ENCODE measurements around the gene RNF175.

The RNF175 gene

DNA sequence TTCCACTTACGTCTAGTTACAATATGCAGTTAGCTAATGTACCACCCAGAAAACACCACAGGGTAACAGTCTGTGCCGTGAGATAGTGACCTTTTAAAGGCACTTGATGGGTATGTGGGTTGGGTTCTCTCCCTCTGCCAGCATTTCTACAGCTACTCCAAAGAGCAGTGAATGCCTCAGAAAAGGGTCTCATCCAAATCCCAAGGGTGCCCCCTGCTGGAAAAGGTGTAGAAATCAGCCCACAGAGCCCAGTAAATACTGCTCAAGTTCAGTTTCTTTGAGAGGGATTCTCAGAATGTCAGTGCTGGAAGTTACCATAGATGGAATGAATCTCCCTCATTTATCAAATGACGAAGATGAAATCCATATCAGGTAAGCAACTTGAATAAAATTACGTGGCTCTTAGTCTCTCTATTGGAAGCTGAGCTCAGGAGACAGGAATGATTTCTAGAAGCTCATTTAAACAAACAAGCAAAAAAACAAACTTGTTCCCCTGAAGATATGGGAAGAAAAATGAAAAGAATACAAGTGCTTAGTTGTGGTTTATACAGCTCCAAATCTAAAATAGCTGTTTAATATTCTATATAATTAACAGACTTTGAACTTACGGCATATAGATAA, 9.5 kb downstream of the RNF175 start:
- H3K9me3 ChIP-seq (ENCODE audit: control insufficient read depth in 2 of 2, low read length in 2 of 2) = no peaks in the 10 kb centered on the region
- H3K9ac ChIP-seq (ENCODE audit: low read depth in 1 of 2, low read length in 2 of 2) = no peak overlapping the region
- no peak overlapping the region for H3K27ac ChIP-seq (ENCODE audit: low read depth in 2 of 2, low read length in 2 of 2)
- no peaks in the 10 kb centered on the region for H3K4me1 ChIP-seq (ENCODE audit: control insufficient read depth in 2 of 2, insufficient read depth in 2 of 2, low read length in 2 of 2)
- no peaks in the 10 kb centered on the region for H3K27me3 ChIP-seq (ENCODE audit: control insufficient read depth in 2 of 2, insufficient read depth in 2 of 2, low read length in 2 of 2)
- H3K36me3 ChIP-seq (ENCODE audit: control insufficient read depth in 2 of 2, insufficient read depth in 2 of 2, low read length in 2 of 2) = no peaks in the 10 kb centered on the region
- no peak overlapping the region for H3K4me3 ChIP-seq (ENCODE audit: low read length in 2 of 2)

DNA sequence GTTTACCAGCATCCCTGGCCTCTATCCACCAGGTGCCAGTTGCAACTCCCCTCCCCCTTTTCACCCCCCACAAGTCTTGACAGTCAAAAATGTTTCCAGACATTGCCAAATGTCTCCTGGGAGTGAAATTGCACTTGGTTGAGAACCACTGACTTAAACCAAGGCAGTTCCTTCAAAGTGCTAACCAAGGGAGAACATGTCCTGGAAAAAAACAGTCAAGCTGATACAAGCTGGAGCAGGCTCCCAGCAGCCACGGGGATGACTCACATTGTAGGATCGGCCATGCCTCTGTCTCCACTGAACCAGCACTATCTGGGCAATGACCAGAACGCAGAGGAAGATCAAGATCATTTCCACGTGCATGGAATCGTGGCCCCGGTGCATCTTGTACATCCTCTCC, 11.4 kb downstream of the RNF175 start:
- no peaks in the 10 kb centered on the region for H3K4me1 ChIP-seq (ENCODE audit: control insufficient read depth in 2 of 2, insufficient read depth in 2 of 2, low read length in 2 of 2)
- peak overlapping the region in 1 of 2 donors; percentile 41 for H3K9ac ChIP-seq (ENCODE audit: low read depth in 1 of 2, low read length in 2 of 2)
- no peaks in the 10 kb centered on the region for H3K36me3 ChIP-seq (ENCODE audit: control insufficient read depth in 2 of 2, insufficient read depth in 2 of 2, low read length in 2 of 2)
- no peak overlapping the region for H3K4me3 ChIP-seq (ENCODE audit: low read length in 2 of 2)
- H3K9me3 ChIP-seq (ENCODE audit: control insufficient read depth in 2 of 2, low read length in 2 of 2) = no peaks in the 10 kb centered on the region
- H3K27me3 ChIP-seq (ENCODE audit: control insufficient read depth in 2 of 2, insufficient read depth in 2 of 2, low read length in 2 of 2) = no peaks in the 10 kb centered on the region
- no peak overlapping the region for H3K27ac ChIP-seq (ENCODE audit: low read depth in 2 of 2, low read length in 2 of 2)

DNA sequence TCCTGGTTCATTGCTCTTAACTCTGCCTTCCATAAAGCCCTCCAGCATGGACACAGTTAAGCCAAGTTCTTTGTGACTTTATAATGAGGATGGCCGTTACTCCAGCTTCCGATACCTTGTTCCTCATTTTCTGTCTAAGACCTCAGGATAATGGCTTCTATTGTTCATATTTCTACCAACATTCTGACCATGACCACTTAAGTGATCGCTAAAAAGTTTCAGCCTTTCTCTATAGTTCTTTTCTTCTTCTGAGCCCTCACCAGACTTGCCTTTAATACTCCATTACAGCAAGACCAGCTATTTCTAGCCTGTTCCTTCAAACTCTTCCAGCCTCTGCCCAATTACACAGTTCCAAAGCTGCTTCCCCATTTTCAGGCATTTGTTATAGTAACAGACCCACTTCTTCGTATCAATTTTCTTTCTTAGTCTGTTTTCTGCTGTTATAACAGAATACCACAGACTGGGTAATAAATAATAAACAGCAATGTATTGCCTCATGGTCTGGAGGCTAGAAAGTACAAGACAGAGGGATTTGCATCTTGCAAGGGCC, 12.3 kb downstream of the RNF175 start:
- Histone ChIP-seq H3K27me3 (ENCODE audit: control insufficient read depth in 2 of 2, insufficient read depth in 2 of 2, low read length in 2 of 2) (no peaks in the 10 kb centered on the region), H3K9ac (ENCODE audit: low read depth in 1 of 2, low read length in 2 of 2) (no peak overlapping the region), H3K27ac (ENCODE audit: low read depth in 2 of 2, low read length in 2 of 2) (no peak overlapping the region), H3K36me3 (ENCODE audit: control insufficient read depth in 2 of 2, insufficient read depth in 2 of 2, low read length in 2 of 2) (no peaks in the 10 kb centered on the region), H3K4me1 (ENCODE audit: control insufficient read depth in 2 of 2, insufficient read depth in 2 of 2, low read length in 2 of 2) (no peaks in the 10 kb centered on the region), H3K4me3 (ENCODE audit: low read length in 2 of 2) (no peak overlapping the region), H3K9me3 (ENCODE audit: control insufficient read depth in 2 of 2, low read length in 2 of 2) (no peaks in the 10 kb centered on the region)

DNA sequence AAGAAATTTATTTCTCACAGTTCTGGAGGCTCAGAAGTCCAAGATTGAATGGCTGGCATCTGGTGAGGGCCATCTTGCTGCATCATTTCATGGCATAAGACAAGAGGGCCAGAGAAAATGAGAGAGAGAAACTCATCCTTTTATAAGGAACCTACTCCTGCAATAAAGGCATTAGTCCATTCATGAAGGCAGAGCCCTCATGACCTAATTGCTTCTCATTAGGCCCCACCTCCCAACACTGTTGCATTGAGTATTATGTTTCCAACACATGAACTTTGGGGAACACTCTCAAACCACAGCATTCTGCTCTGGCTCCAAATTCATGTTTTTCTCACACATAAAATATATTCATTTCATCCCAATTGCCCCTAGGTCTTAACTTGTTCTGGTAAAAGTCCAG, 14.2 kb downstream of the RNF175 start:
- no peak overlapping the region for H3K4me3 ChIP-seq (ENCODE audit: low read length in 2 of 2)
- H3K27ac ChIP-seq (ENCODE audit: low read depth in 2 of 2, low read length in 2 of 2) = no peak overlapping the region
- H3K4me1 ChIP-seq (ENCODE audit: control insufficient read depth in 2 of 2, insufficient read depth in 2 of 2, low read length in 2 of 2) = no peaks in the 10 kb centered on the region
- no peak overlapping the region for H3K9ac ChIP-seq (ENCODE audit: low read depth in 1 of 2, low read length in 2 of 2)
- H3K27me3 ChIP-seq (ENCODE audit: control insufficient read depth in 2 of 2, insufficient read depth in 2 of 2, low read length in 2 of 2) = no peaks in the 10 kb centered on the region
- no peaks in the 10 kb centered on the region for H3K36me3 ChIP-seq (ENCODE audit: control insufficient read depth in 2 of 2, insufficient read depth in 2 of 2, low read length in 2 of 2)
- peaks cover 0 to 5% of the 10 kb centered on the region in 2 donors for H3K9me3 ChIP-seq (ENCODE audit: control insufficient read depth in 2 of 2, low read length in 2 of 2)

DNA sequence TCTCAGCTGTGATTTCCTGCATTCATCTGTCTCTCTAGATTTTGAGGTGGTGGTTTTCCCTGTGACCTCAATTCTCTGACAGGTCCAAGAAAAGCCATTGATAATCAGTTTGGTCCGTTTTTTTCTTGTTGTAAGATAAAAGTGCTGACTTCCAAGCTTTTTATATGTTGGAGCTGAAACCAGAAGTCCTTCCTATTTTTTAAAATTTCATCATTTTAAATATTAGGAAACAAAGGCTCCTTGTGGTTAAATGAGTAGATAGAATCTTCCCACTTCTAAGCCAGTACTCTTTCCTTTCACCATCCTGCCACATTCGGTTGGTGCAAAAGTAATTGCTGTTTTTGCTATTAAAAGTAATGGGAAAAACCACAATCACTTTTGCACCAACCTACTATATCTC, 18.3 kb downstream of the RNF175 start:
- H3K9ac ChIP-seq (ENCODE audit: low read depth in 1 of 2, low read length in 2 of 2) = no peak overlapping the region
- H3K4me3 ChIP-seq (ENCODE audit: low read length in 2 of 2) = no peak overlapping the region
- H3K27ac ChIP-seq (ENCODE audit: low read depth in 2 of 2, low read length in 2 of 2) = no peak overlapping the region
- no peaks in the 10 kb centered on the region for H3K36me3 ChIP-seq (ENCODE audit: control insufficient read depth in 2 of 2, insufficient read depth in 2 of 2, low read length in 2 of 2)
- H3K27me3 ChIP-seq (ENCODE audit: control insufficient read depth in 2 of 2, insufficient read depth in 2 of 2, low read length in 2 of 2) = no peaks in the 10 kb centered on the region
- peaks cover 0 to 5% of the 10 kb centered on the region in 2 donors for H3K9me3 ChIP-seq (ENCODE audit: control insufficient read depth in 2 of 2, low read length in 2 of 2)
- no peaks in the 10 kb centered on the region for H3K4me1 ChIP-seq (ENCODE audit: control insufficient read depth in 2 of 2, insufficient read depth in 2 of 2, low read length in 2 of 2)

DNA sequence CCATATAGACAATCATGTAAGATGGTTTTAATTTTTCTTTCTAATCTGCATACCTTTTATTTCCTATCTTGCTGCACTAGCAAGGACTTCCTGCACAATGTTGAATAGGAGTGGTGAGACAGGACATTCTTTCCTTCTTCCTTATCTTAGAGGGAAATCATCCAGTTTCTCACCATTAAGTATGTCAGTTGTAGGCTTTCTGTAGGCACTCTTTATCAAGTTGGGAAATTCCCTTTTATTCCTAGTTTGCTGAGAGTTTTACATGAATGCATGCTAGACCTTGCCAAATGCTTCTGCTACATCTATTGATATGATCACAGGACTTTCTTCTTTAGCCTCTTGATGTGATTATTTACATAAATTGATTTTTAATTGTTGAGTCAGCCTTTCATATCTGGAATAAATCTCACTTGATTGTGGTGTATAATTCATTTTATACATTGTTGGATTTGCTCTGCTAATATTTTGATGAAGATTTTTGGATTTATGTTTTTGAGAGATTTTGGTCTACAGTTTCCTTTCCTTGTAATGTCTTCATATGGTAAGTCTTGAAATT, 23.8 kb downstream of the RNF175 start:
- Histone ChIP-seq H3K9me3 (ENCODE audit: control insufficient read depth in 2 of 2, low read length in 2 of 2) (peaks cover 0 to 3% of the 10 kb centered on the region in 2 donors), H3K4me1 (ENCODE audit: control insufficient read depth in 2 of 2, insufficient read depth in 2 of 2, low read length in 2 of 2) (no peaks in the 10 kb centered on the region), H3K4me3 (ENCODE audit: low read length in 2 of 2) (no peak overlapping the region), H3K27me3 (ENCODE audit: control insufficient read depth in 2 of 2, insufficient read depth in 2 of 2, low read length in 2 of 2) (no peaks in the 10 kb centered on the region), H3K9ac (ENCODE audit: low read depth in 1 of 2, low read length in 2 of 2) (no peak overlapping the region), H3K27ac (ENCODE audit: low read depth in 2 of 2, low read length in 2 of 2) (no peak overlapping the region), H3K36me3 (ENCODE audit: control insufficient read depth in 2 of 2, insufficient read depth in 2 of 2, low read length in 2 of 2) (no peaks in the 10 kb centered on the region)

DNA sequence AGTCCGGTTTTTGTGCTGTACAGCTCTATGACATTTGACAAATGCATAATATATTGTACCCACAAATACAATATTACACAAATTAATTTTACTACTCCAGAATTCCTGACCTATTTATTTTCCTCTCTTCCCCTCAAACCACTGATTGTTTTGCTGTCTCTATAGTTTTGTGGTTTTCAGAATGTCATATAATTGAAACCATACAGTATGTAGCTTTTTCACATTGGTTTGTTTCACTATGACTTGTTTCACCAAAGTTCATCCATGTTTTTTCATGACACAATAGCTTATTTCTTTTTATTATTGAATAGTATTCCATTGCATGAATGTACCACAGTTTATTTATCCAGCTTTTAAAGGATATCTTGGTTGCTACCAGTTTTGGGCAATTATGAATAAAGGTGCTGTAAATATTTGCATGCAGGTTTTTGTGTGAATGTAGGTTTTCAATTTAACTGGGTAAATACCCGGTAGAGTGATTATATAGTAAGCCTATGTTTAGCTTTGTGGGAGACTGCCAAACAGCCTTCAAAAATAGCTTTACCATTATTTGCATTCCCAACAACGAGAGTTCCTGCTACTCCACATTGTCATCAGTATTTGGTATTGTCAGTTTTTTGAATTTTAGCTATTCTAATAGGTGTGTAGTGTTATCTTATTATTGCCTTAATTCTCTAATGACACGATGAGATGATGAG, 25.9 kb downstream of the RNF175 start:
- H3K9me3 ChIP-seq (ENCODE audit: control insufficient read depth in 2 of 2, low read length in 2 of 2) = no peaks in the 10 kb centered on the region
- H3K36me3 ChIP-seq (ENCODE audit: control insufficient read depth in 2 of 2, insufficient read depth in 2 of 2, low read length in 2 of 2) = no peaks in the 10 kb centered on the region
- no peak overlapping the region for H3K27ac ChIP-seq (ENCODE audit: low read depth in 2 of 2, low read length in 2 of 2)
- H3K4me1 ChIP-seq (ENCODE audit: control insufficient read depth in 2 of 2, insufficient read depth in 2 of 2, low read length in 2 of 2) = no peaks in the 10 kb centered on the region
- H3K4me3 ChIP-seq (ENCODE audit: low read length in 2 of 2) = no peak overlapping the region
- H3K9ac ChIP-seq (ENCODE audit: low read depth in 1 of 2, low read length in 2 of 2) = no peak overlapping the region
- H3K27me3 ChIP-seq (ENCODE audit: control insufficient read depth in 2 of 2, insufficient read depth in 2 of 2, low read length in 2 of 2) = no peaks in the 10 kb centered on the region

DNA sequence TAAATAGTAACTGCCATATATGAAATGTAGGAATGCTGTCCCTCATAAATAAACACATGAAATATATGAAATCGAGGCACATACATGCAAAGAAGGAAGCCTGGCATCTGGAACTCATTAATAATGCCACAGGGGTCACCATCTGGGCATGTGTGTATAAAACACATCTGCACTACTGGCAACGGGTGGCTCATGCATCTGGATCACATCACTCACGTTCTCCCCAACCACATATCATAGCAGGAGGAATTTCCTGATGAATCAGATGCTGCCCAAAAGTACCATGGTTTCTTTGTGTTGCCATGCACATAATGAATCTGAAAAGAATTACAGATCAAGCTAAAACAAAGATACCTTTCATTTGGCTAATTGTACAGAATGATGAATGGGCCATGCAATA, 28.6 kb downstream of the RNF175 start:
- Histone ChIP-seq H3K4me1 (ENCODE audit: control insufficient read depth in 2 of 2, insufficient read depth in 2 of 2, low read length in 2 of 2) (no peaks in the 10 kb centered on the region), H3K36me3 (ENCODE audit: control insufficient read depth in 2 of 2, insufficient read depth in 2 of 2, low read length in 2 of 2) (no peaks in the 10 kb centered on the region), H3K27ac (ENCODE audit: low read depth in 2 of 2, low read length in 2 of 2) (no peak overlapping the region), H3K9me3 (ENCODE audit: control insufficient read depth in 2 of 2, low read length in 2 of 2) (no peaks in the 10 kb centered on the region), H3K4me3 (ENCODE audit: low read length in 2 of 2) (no peak overlapping the region), H3K9ac (ENCODE audit: low read depth in 1 of 2, low read length in 2 of 2) (no peak overlapping the region), H3K27me3 (ENCODE audit: control insufficient read depth in 2 of 2, insufficient read depth in 2 of 2, low read length in 2 of 2) (no peaks in the 10 kb centered on the region)

DNA sequence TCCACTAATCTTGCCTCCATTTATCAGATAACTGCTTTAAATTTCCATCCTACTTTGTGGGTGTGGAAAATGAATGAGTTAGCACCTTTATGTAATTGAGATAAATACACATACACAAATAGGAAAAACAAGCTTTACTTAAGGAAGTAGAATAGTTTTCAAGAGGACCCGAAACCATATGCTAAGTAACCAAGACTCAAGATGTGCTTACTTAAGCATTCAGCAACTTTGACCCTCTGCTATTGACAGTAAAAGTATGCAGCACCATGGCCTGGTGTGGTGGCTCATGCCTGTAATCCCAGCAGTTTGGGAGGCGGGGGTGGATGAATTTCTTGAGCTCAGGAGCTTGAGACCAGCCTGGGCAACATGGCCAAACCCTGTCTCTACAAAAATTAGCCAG, 29.9 kb downstream of the RNF175 start:
- Histone ChIP-seq H3K36me3 (ENCODE audit: control insufficient read depth in 2 of 2, insufficient read depth in 2 of 2, low read length in 2 of 2) (no peaks in the 10 kb centered on the region), H3K4me1 (ENCODE audit: control insufficient read depth in 2 of 2, insufficient read depth in 2 of 2, low read length in 2 of 2) (no peaks in the 10 kb centered on the region), H3K27ac (ENCODE audit: low read depth in 2 of 2, low read length in 2 of 2) (peak overlapping the region in 1 of 2 donors; percentile 26), H3K9me3 (ENCODE audit: control insufficient read depth in 2 of 2, low read length in 2 of 2) (no peaks in the 10 kb centered on the region), H3K27me3 (ENCODE audit: control insufficient read depth in 2 of 2, insufficient read depth in 2 of 2, low read length in 2 of 2) (no peaks in the 10 kb centered on the region), H3K4me3 (ENCODE audit: low read length in 2 of 2) (no peak overlapping the region), H3K9ac (ENCODE audit: low read depth in 1 of 2, low read length in 2 of 2) (no peak overlapping the region)

DNA sequence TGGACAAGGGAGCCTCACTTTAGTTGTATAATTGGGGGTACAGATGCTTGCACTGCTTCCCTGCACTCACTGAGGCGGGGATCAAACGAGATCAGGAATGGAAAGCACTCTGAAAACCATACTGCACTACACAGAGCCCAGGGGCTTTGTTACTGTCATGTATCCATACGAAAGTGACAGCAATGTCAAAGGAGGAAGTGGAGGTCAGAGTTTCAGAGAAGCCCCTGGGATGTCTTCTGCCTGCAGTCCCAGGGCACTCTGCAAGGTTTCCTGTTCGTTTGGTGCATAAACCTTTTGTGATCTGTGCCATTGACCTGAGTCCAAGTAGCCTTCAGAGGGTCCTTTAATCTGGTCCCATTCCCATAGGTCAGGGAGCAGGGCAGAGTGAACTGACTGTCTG, 31.2 kb downstream of the RNF175 start:
- H3K9ac ChIP-seq (ENCODE audit: low read depth in 1 of 2, low read length in 2 of 2) = no peak overlapping the region
- no peaks in the 10 kb centered on the region for H3K4me1 ChIP-seq (ENCODE audit: control insufficient read depth in 2 of 2, insufficient read depth in 2 of 2, low read length in 2 of 2)
- H3K27me3 ChIP-seq (ENCODE audit: control insufficient read depth in 2 of 2, insufficient read depth in 2 of 2, low read length in 2 of 2) = no peaks in the 10 kb centered on the region
- no peak overlapping the region for H3K4me3 ChIP-seq (ENCODE audit: low read length in 2 of 2)
- no peak overlapping the region for H3K27ac ChIP-seq (ENCODE audit: low read depth in 2 of 2, low read length in 2 of 2)
- H3K9me3 ChIP-seq (ENCODE audit: control insufficient read depth in 2 of 2, low read length in 2 of 2) = no peaks in the 10 kb centered on the region
- no peaks in the 10 kb centered on the region for H3K36me3 ChIP-seq (ENCODE audit: control insufficient read depth in 2 of 2, insufficient read depth in 2 of 2, low read length in 2 of 2)

All from mucosa of rectum (tissue), 2 donors.